PC-3 (cell line): ENCODE data around the gene PIGQ. TPM values are rescaled to one million over a fixed set of nuclear protein-coding genes. Genes with fewer than 3 reads are reported as not detected.
A peak's percentile ranks its signal among the peaks of the same experiment; 100 is the strongest.

ENCODE experiments used
- ATAC-seq: fragments of 200-7000 bp; cut with Tn5 transposase; 2 replicates; pipeline ENCODE4 v1.9.1; 2020; ENCODE audit warnings: mild to moderate bottlenecking, moderate library complexity
- BruUV-seq: library from RNA; stranded (reverse); fragments of 400-500 nt; replicated peaks from 2 replicates; lab custom pipeline; 2021; lab: Mats Ljungman, UMichigan
- CTCF ChIA-PET: fragments of 300-600 bp; sonication (Branson Sonifier 250); formaldehyde crosslinking; loops from one replicate; lab custom pipeline; 2022; ENCODE audit warnings: antibody characterized with exemption; lab: Charles Lee
- POLR2A ChIA-PET: fragments of 300-600 bp; sonication (Branson Sonifier 250); formaldehyde crosslinking; loops from one replicate; lab custom pipeline; 2022; ENCODE audit warnings: antibody characterized with exemption; ENCODE audit not compliant: unreplicated experiment; lab: Charles Lee
- DNase-seq: peaks from one replicate; pipeline ENCODE4 v3.0.0-alpha.2; 2015
- H2AFZ ChIP-seq: fragments of 300-600 bp; sonication (generic); 2 replicates; pipeline ENCODE4 v1.6.0; 2016; ENCODE audit warnings: antibody characterized with exemption, low read length
- H3F3A ChIP-seq: fragments of 300-600 bp; sonication (generic); one replicate; pipeline ENCODE4 v1.6.0; 2017; ENCODE audit warnings: antibody characterized with exemption, low read length, control low read depth, mild to moderate bottlenecking; ENCODE audit not compliant: unreplicated experiment
- H3K27ac ChIP-seq: fragments of 300-600 bp; sonication (generic); 2 replicates; pipeline ENCODE4 v1.5.1; 2016; ENCODE audit warnings: mild to moderate bottlenecking, low read length
- H3K27me3 ChIP-seq: fragments of 300-600 bp; sonication (generic); 2 replicates; pipeline ENCODE4 v1.6.1; 2016; ENCODE audit warnings: low read length, mixed read lengths
- H3K36me3 ChIP-seq: fragments of 300-600 bp; sonication (generic); 2 replicates; pipeline ENCODE4 v1.6.1; 2016; ENCODE audit warnings: low read depth, mixed run types, low read length, mixed read lengths
- H3K4me1 ChIP-seq: fragments of 300-600 bp; sonication (generic); 2 replicates; pipeline ENCODE4 v1.5.1; 2016; ENCODE audit warnings: low read length; ENCODE audit not compliant: insufficient read depth
- H3K4me2 ChIP-seq: fragments of 300-600 bp; sonication (generic); 2 replicates; pipeline ENCODE4 v1.6.0; 2016; ENCODE audit warnings: low read length
- H3K4me3 ChIP-seq: fragments of 300-600 bp; sonication (generic); 2 replicates; pipeline ENCODE4 v1.5.1; 2016; ENCODE audit warnings: mild to moderate bottlenecking, low read length, mixed read lengths
- H3K79me2 ChIP-seq: fragments of 300-600 bp; sonication (generic); 2 replicates; pipeline ENCODE4 v1.6.1; 2017; ENCODE audit warnings: low read length, mixed read lengths
- H3K9ac ChIP-seq: fragments of 300-600 bp; sonication (generic); 2 replicates; pipeline ENCODE4 v1.6.0; 2016; ENCODE audit warnings: mild to moderate bottlenecking, low read length
- H3K9me2 ChIP-seq: fragments of 300-600 bp; sonication (generic); replicated peaks from 2 replicates; pipeline ENCODE4 v1.6.1; 2016; ENCODE audit warnings: mixed run types, low read length, mixed read lengths
- H3K9me3 ChIP-seq: fragments of 300-600 bp; sonication (generic); 2 replicates; pipeline ENCODE4 v1.6.1; 2016; ENCODE audit warnings: low read length, mixed read lengths
- H4K20me1 ChIP-seq: fragments of 300-600 bp; sonication (generic); 2 replicates; pipeline ENCODE4 v1.6.1; 2016; ENCODE audit warnings: low read length, mixed read lengths
- CTCF ChIP-seq: fragments of 300-600 bp; sonication (generic); conservative IDR thresholded peaks from 2 replicates; pipeline ENCODE4 v1.5.1; 2017; ENCODE audit warnings: antibody characterized with exemption, low read depth, mild to moderate bottlenecking, low read length
- EZH2 ChIP-seq: fragments of 300-600 bp; sonication (generic); IDR thresholded peaks from one replicate; pipeline ENCODE4 v1.6.1; 2017; ENCODE audit warnings: antibody characterized with exemption, mild to moderate bottlenecking, low read length; ENCODE audit not compliant: unreplicated experiment
- EZH2phosphoT487 ChIP-seq: fragments of 300-600 bp; sonication (generic); IDR thresholded peaks from 2 replicates; pipeline ENCODE4 v1.6.1; 2018; ENCODE audit warnings: mild to moderate bottlenecking, antibody characterized with exemption, low read length, borderline replicate concordance
- intact Hi-C: fragments of 100-400 bp; cut with micrococcal nuclease; formaldehyde crosslinking; loops from 2 replicates; pipeline ENCODE4 v1.9.0; 2023
- total RNA-seq: library from RNA; depleted of rRNA; stranded (reverse); fragments of >200 nt; gene quantifications from 2 replicates; pipeline ENCODE4 v1.2.3, GENCODE V29; 2014

PIGQ gene
- total RNA-seq, 1 experiment from 2014 or later = 36.0 TPM

GRCh38 chr16:578232-578869 is 8.6 kb downstream of the PIGQ start:
- DNase-seq (no peak), ATAC-seq (no peak)
- no peaks in the 10 kb centered on the region for H3K9me3 ChIP-seq
- no peak for TF ChIP-seq EZH2
- TF ChIP-seq EZH2phosphoT487 = no peak
- TF ChIP-seq CTCF = no peak
- no peak overlapping the region for H3K4me3 ChIP-seq
- no peak overlapping the region for H3K4me2 ChIP-seq
- no peaks in the 10 kb centered on the region for H3K4me1 ChIP-seq
- H2AFZ ChIP-seq = no peak overlapping the region
- no TSS peak for BruUV-seq
- no peaks in the 10 kb centered on the region for H3K79me2 ChIP-seq
- H3K27ac ChIP-seq = no peak overlapping the region
- H3K9ac ChIP-seq = no peak overlapping the region
- H3K9me2 ChIP-seq = no peaks in the 10 kb centered on the region
- no peaks in the 10 kb centered on the region for H3K36me3 ChIP-seq
- H3F3A ChIP-seq = no peaks in the 10 kb centered on the region
- ChIA-PET CTCF (no interaction called here), POLR2A (no interaction called here)
- intact Hi-C loops = no loop called here
- H3K27me3 ChIP-seq = no peaks in the 10 kb centered on the region
- H4K20me1 ChIP-seq = no peaks in the 10 kb centered on the region

GRCh38 chr16:578870-579405 is 9.2 kb downstream of the PIGQ start:
- H3K27ac ChIP-seq = no peak overlapping the region
- H3K36me3 ChIP-seq = no peaks in the 10 kb centered on the region
- BruUV-seq = no TSS peak
- no peak overlapping the region for H3K4me3 ChIP-seq
- no peak overlapping the region for H3K4me2 ChIP-seq
- H3K9me3 ChIP-seq = no peaks in the 10 kb centered on the region
- H3K9me2 ChIP-seq = no peaks in the 10 kb centered on the region
- no peak overlapping the region for H2AFZ ChIP-seq
- H3K27me3 ChIP-seq = no peaks in the 10 kb centered on the region
- TF ChIP-seq EZH2phosphoT487 = no peak
- TF ChIP-seq CTCF = peak; percentile 57
- TF ChIP-seq EZH2 = no peak
- H3K9ac ChIP-seq = no peak overlapping the region
- POLR2A ChIA-PET = no interaction called here
- ATAC-seq (peak; percentile 72), DNase-seq (peak; percentile 48)
- no peaks in the 10 kb centered on the region for H3K4me1 ChIP-seq
- H4K20me1 ChIP-seq = no peaks in the 10 kb centered on the region
- no peaks in the 10 kb centered on the region for H3K79me2 ChIP-seq
- intact Hi-C loops = no loop called here
- no peaks in the 10 kb centered on the region for H3F3A ChIP-seq
- CTCF ChIA-PET = no interaction called here
